ENCODE data around the gene PRR35.

Gene PRR35

DNA sequence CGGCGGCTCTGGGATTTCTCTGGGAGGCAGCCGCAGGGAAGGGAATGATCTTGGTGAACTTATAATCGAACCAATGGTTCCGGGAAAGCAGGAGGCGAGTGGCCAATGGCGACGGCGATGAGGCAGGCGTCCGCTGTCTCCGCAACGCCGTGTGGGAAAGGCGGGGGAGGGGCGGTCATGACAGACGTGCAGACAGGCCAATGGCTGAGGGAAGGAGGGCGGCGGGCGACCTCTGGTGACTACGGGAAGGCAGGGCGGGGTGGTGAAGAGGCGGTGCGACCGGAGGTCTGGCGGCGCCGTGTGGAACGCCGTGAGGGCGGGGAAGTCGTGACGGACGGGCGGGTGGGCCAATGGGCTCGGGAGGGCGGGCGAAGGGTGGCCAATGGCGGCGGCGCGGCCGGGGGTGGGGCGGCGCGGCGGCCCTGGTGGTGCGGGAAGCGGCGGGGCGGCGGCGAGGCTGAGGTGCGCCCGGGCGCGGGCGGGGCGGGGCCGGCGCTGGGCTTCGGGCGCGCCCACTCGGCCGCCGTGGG, 29.5 kb downstream of the PRR35 start, which contains the start of gene RAB40C:
Gene RAB40C, plus strand, starts transcription at position 409 of the 530 bp plus-strand sequence. CDS start 226 bp downstream, outside the sequence.
- no peaks in the 10 kb centered on the region; the same call in 1 of the 2 replicates for H3F3A ChIP-seq (ENCODE audit: control insufficient read depth, insufficient read depth)
- H3K9me3 ChIP-seq (ENCODE audit: control insufficient read depth, insufficient read depth, low read length) = no peaks in the 10 kb centered on the region
- peak within 1 kb of the TSS; percentile 92 for H3K27ac ChIP-seq (ENCODE audit: low read depth, low read length)
- peaks cover 43% of the 10 kb centered on the region for H3K4me1 ChIP-seq (ENCODE audit: control insufficient read depth, low read length)
- no peaks in the 10 kb centered on the region for H3K9me2 ChIP-seq (replicated peaks; ENCODE audit: control insufficient read depth, low read length)
- TF ChIP-seq CTCF (IDR thresholded peaks at IDR 0.05; ENCODE audit: low read depth, low read length, poor library complexity, severe bottlenecking) = no peak
- no peak for TF ChIP-seq EZH2phosphoT487 (IDR thresholded peaks at IDR 0.05; ENCODE audit: borderline replicate concordance, low read length)
- H3K4me2 ChIP-seq (ENCODE audit: low read length) = peak within 1 kb of the TSS; percentile 91
- peak within 1 kb of the TSS; percentile 79 for H3K4me3 ChIP-seq (ENCODE audit: low read length)
- peaks cover 4% of the 10 kb centered on the region; the same call in 1 of the 2 replicates for H4K20me1 ChIP-seq (ENCODE audit: control insufficient read depth, insufficient read depth, low read depth, low read length)
- no peaks in the 10 kb centered on the region for H3K27me3 ChIP-seq (ENCODE audit: control insufficient read depth, low read length)
- H3K79me2 ChIP-seq (ENCODE audit: control insufficient read depth, low read length) = peaks cover 61% of the 10 kb centered on the region
- peaks cover 9% of the 10 kb centered on the region for H3K36me3 ChIP-seq (ENCODE audit: control insufficient read depth, low read length)

GRCh38 chr16:590188-590814, 30.1 kb downstream of the PRR35 start:
- no peak for TF ChIP-seq CTCF (IDR thresholded peaks at IDR 0.05; ENCODE audit: low read depth, low read length, poor library complexity, severe bottlenecking)
- no peak for TF ChIP-seq EZH2phosphoT487 (IDR thresholded peaks at IDR 0.05; ENCODE audit: borderline replicate concordance, low read length)
- peaks cover 9% of the 10 kb centered on the region for H3K36me3 ChIP-seq (ENCODE audit: control insufficient read depth, low read length)
- peaks cover 43% of the 10 kb centered on the region for H3K4me1 ChIP-seq (ENCODE audit: control insufficient read depth, low read length)
- H4K20me1 ChIP-seq (ENCODE audit: control insufficient read depth, insufficient read depth, low read depth, low read length) = peaks cover 4% of the 10 kb centered on the region; the same call in 1 of the 2 replicates
- peak overlapping the region; percentile 91 for H3K4me2 ChIP-seq (ENCODE audit: low read length)
- H3K27ac ChIP-seq (ENCODE audit: low read depth, low read length) = no peak overlapping the region
- H3K9me2 ChIP-seq (replicated peaks; ENCODE audit: control insufficient read depth, low read length) = no peaks in the 10 kb centered on the region
- H3K79me2 ChIP-seq (ENCODE audit: control insufficient read depth, low read length) = peaks cover 66% of the 10 kb centered on the region
- no peaks in the 10 kb centered on the region; the same call in 1 of the 2 replicates for H3F3A ChIP-seq (ENCODE audit: control insufficient read depth, insufficient read depth)
- H3K9me3 ChIP-seq (ENCODE audit: control insufficient read depth, insufficient read depth, low read length) = no peaks in the 10 kb centered on the region
- H3K4me3 ChIP-seq (ENCODE audit: low read length) = peak overlapping the region; percentile 79
- no peaks in the 10 kb centered on the region for H3K27me3 ChIP-seq (ENCODE audit: control insufficient read depth, low read length)

DNA sequence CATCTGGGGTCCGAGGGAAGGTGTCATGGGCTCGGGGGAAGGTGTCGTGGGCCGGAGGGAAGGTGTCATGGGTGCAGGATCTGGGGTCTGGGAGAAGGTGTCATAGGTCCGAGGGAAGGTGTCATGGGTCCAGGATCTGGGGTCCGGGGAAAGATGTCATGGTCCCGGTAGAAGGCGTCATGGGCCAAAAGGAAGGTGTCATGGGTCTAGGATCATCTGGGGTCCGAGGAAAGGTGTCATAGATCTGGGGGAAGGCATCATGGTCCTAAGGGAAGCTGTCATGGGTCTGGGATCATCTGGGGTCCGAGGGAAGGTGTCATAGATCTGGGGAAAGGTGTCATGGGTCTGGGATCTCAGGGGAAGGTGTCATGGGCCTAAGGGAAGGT, 30.6 kb downstream of the PRR35 start:
- peaks cover 66% of the 10 kb centered on the region for H3K79me2 ChIP-seq (ENCODE audit: control insufficient read depth, low read length)
- peaks cover 43% of the 10 kb centered on the region for H3K4me1 ChIP-seq (ENCODE audit: control insufficient read depth, low read length)
- H3K4me3 ChIP-seq (ENCODE audit: low read length) = peak overlapping the region; percentile 79
- no peaks in the 10 kb centered on the region for H3K27me3 ChIP-seq (ENCODE audit: control insufficient read depth, low read length)
- TF ChIP-seq CTCF (IDR thresholded peaks at IDR 0.05; ENCODE audit: low read depth, low read length, poor library complexity, severe bottlenecking) = no peak
- TF ChIP-seq EZH2phosphoT487 (IDR thresholded peaks at IDR 0.05; ENCODE audit: borderline replicate concordance, low read length) = no peak
- H3K4me2 ChIP-seq (ENCODE audit: low read length) = peak overlapping the region; percentile 91
- H3F3A ChIP-seq (ENCODE audit: control insufficient read depth, insufficient read depth) = no peaks in the 10 kb centered on the region
- H4K20me1 ChIP-seq (ENCODE audit: control insufficient read depth, insufficient read depth, low read depth, low read length) = peaks cover 4% of the 10 kb centered on the region; the same call in 1 of the 2 replicates
- H3K9me2 ChIP-seq (replicated peaks; ENCODE audit: control insufficient read depth, low read length) = no peaks in the 10 kb centered on the region
- H3K36me3 ChIP-seq (ENCODE audit: control insufficient read depth, low read length) = peaks cover 9% of the 10 kb centered on the region
- H3K27ac ChIP-seq (ENCODE audit: low read depth, low read length) = no peak overlapping the region
- H3K9me3 ChIP-seq (ENCODE audit: control insufficient read depth, insufficient read depth, low read length) = no peaks in the 10 kb centered on the region

Data from DOHH2 (cell line).